Smooth muscle cell (in vitro differentiated cells): ENCODE results near the gene CANT1. TPM values are rescaled to one million over a fixed set of nuclear protein-coding genes. Genes with fewer than 3 reads are reported as not detected.
"Not testable (repeated sequence)": the region's sequence is repeated elsewhere in the genome, so short reads cannot be mapped to it uniquely, and the experiment has no call there.

ENCODE experiments used
- DNase-seq: peaks from one replicate; lab custom pipeline; 2025; ENCODE audit not compliant: unreplicated experiment; lab: John Stamatoyannopoulos, UW
- H2AFZ ChIP-seq: fragments of 200-600 bp; sonication (generic); 2 replicates; pipeline ENCODE4 v1.6.0; 2016; ENCODE audit warnings: antibody characterized with exemption, low read depth, mild to moderate bottlenecking
- H3F3A ChIP-seq: fragments of 200-600 bp; sonication (generic); 2 replicates; pipeline ENCODE4 v1.6.0; 2017; ENCODE audit warnings: antibody characterized with exemption, low read depth
- H3K27ac ChIP-seq: fragments of 200-600 bp; sonication (generic); 2 replicates; pipeline ENCODE4 v1.5.1; 2016; ENCODE audit warnings: low read depth, mild to moderate bottlenecking
- H3K27me3 ChIP-seq: fragments of 200-600 bp; sonication (generic); 2 replicates; pipeline ENCODE4 v1.6.1; 2016; ENCODE audit warnings: low read depth, mild to moderate bottlenecking
- H3K36me3 ChIP-seq: fragments of 200-600 bp; sonication (generic); 2 replicates; pipeline ENCODE4 v1.5.1; 2016; ENCODE audit warnings: low read depth
- H3K4me1 ChIP-seq: fragments of 200-600 bp; sonication (generic); 2 replicates; pipeline ENCODE4 v1.5.1; 2016; ENCODE audit warnings: low read depth
- H3K4me2 ChIP-seq: fragments of 200-600 bp; sonication (generic); 2 replicates; pipeline ENCODE4 v1.6.0; 2016; ENCODE audit warnings: mild to moderate bottlenecking
- H3K4me3 ChIP-seq: fragments of 200-600 bp; sonication (generic); 2 replicates; pipeline ENCODE4 v1.5.1; 2016; ENCODE audit warnings: mild to moderate bottlenecking
- H3K79me2 ChIP-seq: fragments of 200-600 bp; sonication (generic); 2 replicates; pipeline ENCODE4 v1.6.0; 2016; ENCODE audit warnings: low read depth, mild to moderate bottlenecking
- H3K9ac ChIP-seq: fragments of 200-600 bp; sonication (generic); 2 replicates; pipeline ENCODE4 v1.6.0; 2016; ENCODE audit warnings: low read depth
- H3K9me3 ChIP-seq: fragments of 200-600 bp; sonication (generic); replicated peaks from 2 replicates; pipeline ENCODE4 v1.5.1; 2016; ENCODE audit warnings: low read depth
- H4K20me1 ChIP-seq: fragments of 200-600 bp; sonication (generic); 2 replicates; pipeline ENCODE4 v1.6.0; 2016; ENCODE audit warnings: low read depth
- WGBS: methylation state at CpG from one replicate; pipeline ENCODE4 v1.1.7; 2016; ENCODE audit warnings: low lambda C conversion rate; 5-methylcytosine and 5-hydroxymethylcytosine counted together
- polyA plus RNA-seq: library from polyadenylated mRNA; unstranded; fragments of >200 nt; fragmentation: Nextera tagmentation; extraction: Ambion mirVana; gene quantifications from 2 replicates; pipeline ENCODE4 v1.2.1, GENCODE V29; 2016
- total RNA-seq: library from RNA; depleted of rRNA; stranded (reverse); fragments of >200 nt; gene quantifications from 2 replicates; pipeline ENCODE4 v1.2.3, GENCODE V29; 2014
- TF ChIP-seq, protein P1 (sequence below): fragments of 200-600 bp; sonication (generic); IDR thresholded peaks from 2 replicates; pipeline ENCODE4 v1.5.1; 2017; ENCODE audit warnings: borderline replicate concordance, mild to moderate bottlenecking, antibody characterized with exemption; ENCODE audit not compliant: insufficient read depth, poor library complexity, severe bottlenecking

CANT1 gene
- total and polyA plus RNA-seq, 2 experiments from 2014 or later, result 38.3 to 42.1 TPM

DNA sequence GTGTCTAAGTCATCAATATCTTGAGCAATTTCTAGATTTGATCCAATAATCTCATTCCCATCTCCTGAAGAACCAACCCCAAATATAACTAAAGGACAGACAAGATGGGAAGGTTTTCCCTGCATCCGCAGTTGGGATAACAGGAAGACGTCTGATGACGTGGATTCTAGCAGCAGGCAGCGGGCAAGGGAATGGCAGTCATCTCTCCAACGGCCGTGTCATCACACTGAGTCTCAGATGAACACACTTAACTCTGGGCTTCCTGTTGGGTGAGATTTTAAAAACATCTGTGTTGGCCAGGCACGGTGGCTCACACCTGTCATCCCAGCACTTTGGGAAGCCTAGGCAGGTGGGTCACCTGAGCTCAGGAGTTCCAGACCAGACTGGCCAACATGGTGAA lies 63.4 kb downstream of the CANT1 start:
- Histone ChIP-seq H3K36me3 (no peaks in the 10 kb centered on the region), H3K9ac (no peak overlapping the region), H3K9me3 (no peaks in the 10 kb centered on the region), H3K79me2 (no peaks in the 10 kb centered on the region), H3K4me1 (no peaks in the 10 kb centered on the region), H2AFZ (no peak overlapping the region), H3K4me2 (no peak overlapping the region), H3K27me3 (no peaks in the 10 kb centered on the region), H3F3A (no peaks in the 10 kb centered on the region), H3K27ac (no peak overlapping the region), H4K20me1 (no peaks in the 10 kb centered on the region), H3K4me3 (no peak overlapping the region)
- DNase-seq, result no peak
- WGBS, result 85% methylated on average over 7 of the region's 7 CpGs
- TF ChIP-seq, protein P1, sequence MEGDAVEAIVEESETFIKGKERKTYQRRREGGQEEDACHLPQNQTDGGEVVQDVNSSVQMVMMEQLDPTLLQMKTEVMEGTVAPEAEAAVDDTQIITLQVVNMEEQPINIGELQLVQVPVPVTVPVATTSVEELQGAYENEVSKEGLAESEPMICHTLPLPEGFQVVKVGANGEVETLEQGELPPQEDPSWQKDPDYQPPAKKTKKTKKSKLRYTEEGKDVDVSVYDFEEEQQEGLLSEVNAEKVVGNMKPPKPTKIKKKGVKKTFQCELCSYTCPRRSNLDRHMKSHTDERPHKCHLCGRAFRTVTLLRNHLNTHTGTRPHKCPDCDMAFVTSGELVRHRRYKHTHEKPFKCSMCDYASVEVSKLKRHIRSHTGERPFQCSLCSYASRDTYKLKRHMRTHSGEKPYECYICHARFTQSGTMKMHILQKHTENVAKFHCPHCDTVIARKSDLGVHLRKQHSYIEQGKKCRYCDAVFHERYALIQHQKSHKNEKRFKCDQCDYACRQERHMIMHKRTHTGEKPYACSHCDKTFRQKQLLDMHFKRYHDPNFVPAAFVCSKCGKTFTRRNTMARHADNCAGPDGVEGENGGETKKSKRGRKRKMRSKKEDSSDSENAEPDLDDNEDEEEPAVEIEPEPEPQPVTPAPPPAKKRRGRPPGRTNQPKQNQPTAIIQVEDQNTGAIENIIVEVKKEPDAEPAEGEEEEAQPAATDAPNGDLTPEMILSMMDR, result no peak

DNA sequence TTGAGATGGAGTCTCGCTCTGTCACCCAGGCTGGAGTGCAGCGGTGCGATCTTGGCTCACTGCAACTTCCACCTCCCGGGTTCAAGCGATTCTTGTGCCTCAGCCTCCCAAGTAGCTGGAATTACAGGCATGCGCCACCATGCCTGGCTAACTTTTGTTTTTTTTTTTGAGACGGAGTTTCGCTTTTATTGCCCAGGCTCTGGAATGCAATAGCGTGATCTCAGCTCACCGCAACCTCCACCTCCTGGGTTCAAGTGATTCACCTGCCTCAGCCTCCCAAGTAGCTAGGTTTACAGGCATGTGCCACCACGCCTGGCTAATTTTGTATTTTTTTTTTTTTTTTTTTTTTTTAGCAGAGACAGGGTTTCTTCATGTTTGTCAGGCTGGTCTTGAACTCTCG lies 64.1 kb downstream of the CANT1 start:
- not testable (repeated sequence) for H3K4me2 ChIP-seq, H3K4me1 ChIP-seq, H3K36me3 ChIP-seq, H3K9ac ChIP-seq, H3K79me2 ChIP-seq, H3K9me3 ChIP-seq, H3F3A ChIP-seq, DNase-seq, H3K4me3 ChIP-seq, H4K20me1 ChIP-seq, H2AFZ ChIP-seq, H3K27me3 ChIP-seq, H3K27ac ChIP-seq
- WGBS, result 95% methylated on average over 12 of the region's 12 CpGs

GRCh38 chr17:78944956-78945355 lies 64.6 kb downstream of the CANT1 start:
- no peak overlapping the region for H3K27ac ChIP-seq
- H4K20me1 ChIP-seq, result no peaks in the 10 kb centered on the region
- 84% methylated on average over 10 of the region's 10 CpGs for WGBS
- TF ChIP-seq, protein P1, result no peak
- no peak overlapping the region for H2AFZ ChIP-seq
- no peak for DNase-seq
- H3K9ac ChIP-seq, result no peak overlapping the region
- H3F3A ChIP-seq, result no peaks in the 10 kb centered on the region
- no peaks in the 10 kb centered on the region for H3K27me3 ChIP-seq
- H3K36me3 ChIP-seq, result no peaks in the 10 kb centered on the region
- no peak overlapping the region for H3K4me2 ChIP-seq
- no peak overlapping the region for H3K4me3 ChIP-seq
- peaks cover 8% of the 10 kb centered on the region for H3K4me1 ChIP-seq
- H3K79me2 ChIP-seq, result no peaks in the 10 kb centered on the region
- no peaks in the 10 kb centered on the region for H3K9me3 ChIP-seq

DNA sequence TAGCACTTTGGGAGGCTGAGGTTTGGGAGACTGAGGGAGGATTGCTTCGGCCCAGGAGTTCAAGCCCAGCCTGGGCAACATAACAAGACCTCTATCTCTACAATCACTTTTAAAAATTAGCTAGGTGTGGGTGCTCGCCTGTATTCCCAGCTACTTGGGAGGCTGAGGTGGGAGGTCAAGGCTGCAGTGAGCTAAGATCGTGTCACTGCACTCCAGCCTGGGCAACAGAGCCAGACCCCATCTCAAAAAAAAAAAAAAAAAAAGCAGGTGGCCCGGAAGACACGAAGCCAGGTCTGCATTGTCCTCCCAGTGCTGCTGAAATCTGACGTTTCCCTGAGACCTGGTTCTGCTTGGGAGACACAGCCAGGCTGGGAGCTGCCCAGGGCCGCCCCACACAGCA lies 65.5 kb downstream of the CANT1 start:
- TF ChIP-seq, protein P1, result no peak
- no peaks in the 10 kb centered on the region for H3K9me3 ChIP-seq
- H3K36me3 ChIP-seq, result no peaks in the 10 kb centered on the region
- no peaks in the 10 kb centered on the region for H3F3A ChIP-seq
- no peak for DNase-seq
- H3K4me2 ChIP-seq, result no peak overlapping the region
- WGBS, result 89% methylated on average over 7 of the region's 7 CpGs
- H3K9ac ChIP-seq, result no peak overlapping the region
- no peak overlapping the region for H2AFZ ChIP-seq
- no peaks in the 10 kb centered on the region for H3K27me3 ChIP-seq
- H3K4me1 ChIP-seq, result peaks cover 12% of the 10 kb centered on the region
- H3K79me2 ChIP-seq, result no peaks in the 10 kb centered on the region
- H3K27ac ChIP-seq, result no peak overlapping the region
- no peaks in the 10 kb centered on the region for H4K20me1 ChIP-seq
- no peak overlapping the region for H3K4me3 ChIP-seq

Other genes with a start within 250 kb of the CANT1 start
- gene CYTH1, start 227.5 kb downstream of the CANT1 start, total RNA-seq, result 17.4 and 19.3 TPM in 2 replicates
- gene CYTH1, start 227.5 kb downstream of the CANT1 start, polyA plus RNA-seq, result 14.1 and 26.9 TPM in 2 replicates
- gene USP36, start 168.9 kb downstream of the CANT1 start, total RNA-seq, result 14.3 and 29.0 TPM in 2 replicates
- 17.6 and 31.4 TPM in 2 replicates for gene USP36, start 168.9 kb downstream of the CANT1 start, polyA plus RNA-seq
- 0.85 and 1.2 TPM in 2 replicates for gene CEP295NL, start 106.6 kb downstream of the CANT1 start, total RNA-seq
- gene CEP295NL, start 106.6 kb downstream of the CANT1 start, polyA plus RNA-seq, result 1.8 TPM in 1 of 2 replicates, not detected in the other
- gene TIMP2, start 84.4 kb downstream of the CANT1 start, total RNA-seq, result 111 TPM in 2 replicates
- 37.8 and 40.9 TPM in 2 replicates for gene TIMP2, start 84.4 kb downstream of the CANT1 start, polyA plus RNA-seq
- gene LGALS3BP, start 29.8 kb downstream of the CANT1 start, total RNA-seq, result 55.7 and 66.5 TPM in 2 replicates
- gene LGALS3BP, start 29.8 kb downstream of the CANT1 start, polyA plus RNA-seq, result 110 and 151 TPM in 2 replicates
- gene C1QTNF1, start 14.4 kb upstream of the CANT1 start, total RNA-seq, result 5.1 and 5.7 TPM in 2 replicates
- gene C1QTNF1, start 14.4 kb upstream of the CANT1 start, polyA plus RNA-seq, result 9.4 and 10.0 TPM in 2 replicates
- gene ENGASE, start 65.1 kb upstream of the CANT1 start, total RNA-seq, result 3.8 and 7.8 TPM in 2 replicates
- 9.6 and 11.2 TPM in 2 replicates for gene ENGASE, start 65.1 kb upstream of the CANT1 start, polyA plus RNA-seq